Measurements from ENCODE around the gene CCSER2.
A peak's percentile ranks its signal among the peaks of the same experiment; 100 is the strongest.
"Not testable (repeated sequence)": the region's sequence is repeated elsewhere in the genome, so short reads cannot be mapped to it uniquely, and the experiment has no call there.

Gene CCSER2

GRCh38 chr10:84469470-84469869, 141.1 kb downstream of the CCSER2 start:
- DNase-seq, result no peak

GRCh38 chr10:84473136-84473535, 144.7 kb downstream of the CCSER2 start:
- DNase-seq, result peak in 1 of 2 experiments; percentile 12

- no peak for DNase-seq
Measured at GRCh38 chr10:84477398-84478128, 149.2 kb downstream of the CCSER2 start.

GRCh38 chr10:84478151-84478550, 149.8 kb downstream of the CCSER2 start:
- DNase-seq, result no peak

GRCh38 chr10:84478679-84479078, 150.3 kb downstream of the CCSER2 start:
- DNase-seq, result no peak

- DNase-seq, result no peak
Measured at GRCh38 chr10:84484541-84484940, 156.2 kb downstream of the CCSER2 start.

GRCh38 chr10:84493361-84493760, 165.0 kb downstream of the CCSER2 start:
- DNase-seq, result no peak

GRCh38 chr10:84493951-84494848, 165.8 kb downstream of the CCSER2 start:
- DNase-seq, result no peak

GRCh38 chr10:84494849-84495180, 166.4 kb downstream of the CCSER2 start:
- DNase-seq, result no peak

- no peak for DNase-seq
Measured at GRCh38 chr10:84497978-84498377, 169.6 kb downstream of the CCSER2 start.

- not testable (repeated sequence) for DNase-seq
Measured at GRCh38 chr10:84499039-84499438, 170.7 kb downstream of the CCSER2 start.

GRCh38 chr10:84499846-84500245, 171.5 kb downstream of the CCSER2 start:
- no peak for DNase-seq

- DNase-seq, result no peak
Measured at GRCh38 chr10:84510121-84510520, 181.7 kb downstream of the CCSER2 start.

GRCh38 chr10:84511106-84511505, 182.7 kb downstream of the CCSER2 start:
- no peak for DNase-seq

- DNase-seq, result no peak
Measured at GRCh38 chr10:84511709-84512285, 183.4 kb downstream of the CCSER2 start.

GRCh38 chr10:84517554-84517953, 189.2 kb downstream of the CCSER2 start:
- DNase-seq, result no peak

GRCh38 chr10:84519235-84519634, 190.8 kb downstream of the CCSER2 start:
- DNase-seq, result no peak

- no peak for DNase-seq
Measured at GRCh38 chr10:84521013-84521412, 192.6 kb downstream of the CCSER2 start.

GRCh38 chr10:84521468-84521867, 193.1 kb downstream of the CCSER2 start:
- no peak for DNase-seq

GRCh38 chr10:84522612-84523462, 194.4 kb downstream of the CCSER2 start:
- no peak for DNase-seq

- DNase-seq, result no peak
Measured at GRCh38 chr10:84523526-84523925, 195.1 kb downstream of the CCSER2 start.

GRCh38 chr10:84524435-84524834, 196.0 kb downstream of the CCSER2 start:
- no peak for DNase-seq

Data from NCI-H2081 (cell line).